ENCODE measurements around the gene PRPH.

GRCh38 chr12:49296034-49296835 is 1.3 kb downstream of the PRPH start:
- TF ChIP-seq EZH2phosphoT487 (IDR thresholded peaks at IDR 0.05; ENCODE audit: insufficient read depth, low read depth) (no peak), EZH2 (IDR thresholded peaks at IDR 0.05; ENCODE audit: insufficient read depth, poor library complexity, severe bottlenecking) (no peak)

Measured in GM23248 (cell line).